HG02938 (cell line): ENCODE measurements around the gene PML.

Experiments
- ATAC-seq: cut with Tn5 transposase; IDR thresholded peaks from one replicate; pipeline ENCODE4 v1.9.1; 2021; ENCODE audit warnings: mild to moderate bottlenecking, moderate library complexity; ENCODE audit not compliant: unreplicated experiment

The PML gene

GRCh38 chr15:73994413-73994883, at the start of gene PML:
TSS of gene PML (plus strand) at chr15:73994716. CDS start at chr15:73994813, 97 bp downstream.
- peak; percentile 73 for ATAC-seq

- no peak for ATAC-seq
Observed at GRCh38 chr15:73945130-73945508, 49.4 kb upstream of the PML start.

GRCh38 chr15:73946046-73946721, 48.3 kb upstream of the PML start:
- ATAC-seq = no peak

GRCh38 chr15:73946795-73947370, 47.6 kb upstream of the PML start:
- no peak for ATAC-seq

GRCh38 chr15:73947651-73948050, 46.9 kb upstream of the PML start:
- ATAC-seq = no peak

GRCh38 chr15:73948396-73948795, 46.1 kb upstream of the PML start:
- ATAC-seq = no peak

GRCh38 chr15:73948982-73949381, 45.5 kb upstream of the PML start:
- no peak for ATAC-seq

GRCh38 chr15:73949496-73949895, 45.0 kb upstream of the PML start:
- ATAC-seq = no peak

GRCh38 chr15:73950479-73950830, 44.1 kb upstream of the PML start:
- no peak for ATAC-seq

GRCh38 chr15:73950831-73951561, 43.5 kb upstream of the PML start:
- ATAC-seq = no peak

- no peak for ATAC-seq
Observed at GRCh38 chr15:73951601-73952000, 42.9 kb upstream of the PML start.

- no peak for ATAC-seq
Observed at GRCh38 chr15:73952171-73952912, 42.2 kb upstream of the PML start.

- no peak for ATAC-seq
Observed at GRCh38 chr15:73952913-73953750, 41.4 kb upstream of the PML start.

GRCh38 chr15:73954188-73955145, 40.0 kb upstream of the PML start:
- no peak for ATAC-seq

- ATAC-seq = no peak
Observed at GRCh38 chr15:73955326-73955725, 39.2 kb upstream of the PML start.

- ATAC-seq = no peak
Observed at GRCh38 chr15:73955861-73956742, 38.4 kb upstream of the PML start.

- no peak for ATAC-seq
Observed at GRCh38 chr15:73956743-73957135, 37.8 kb upstream of the PML start.

- no peak for ATAC-seq
Observed at GRCh38 chr15:73957276-73957675, 37.2 kb upstream of the PML start.
